ENCODE results near the gene FNDC7.

FNDC7 gene

GRCh38 chr1:108728327-108728923, 15.7 kb downstream of the FNDC7 start:
- in situ Hi-C loops (cut with MboI; ENCODE audit: low pct_unique_long_range_greater_than_20kb, low sequenced_read_pairs): no loop called here
- no peak for DNase-seq

- in situ Hi-C loops (cut with MboI; ENCODE audit: low pct_unique_long_range_greater_than_20kb, low sequenced_read_pairs): no loop called here
- DNase-seq: no peak
Measured at GRCh38 chr1:108729481-108729880, 16.8 kb downstream of the FNDC7 start.

GRCh38 chr1:108732398-108732797, 19.7 kb downstream of the FNDC7 start:
- in situ Hi-C loops (cut with MboI; ENCODE audit: low pct_unique_long_range_greater_than_20kb, low sequenced_read_pairs): no loop called here
- DNase-seq: no peak

- in situ Hi-C loops (cut with MboI; ENCODE audit: low pct_unique_long_range_greater_than_20kb, low sequenced_read_pairs): no loop called here
- no peak for DNase-seq
Measured at GRCh38 chr1:108734171-108734865, 21.6 kb downstream of the FNDC7 start.

GRCh38 chr1:108742253-108742652, 29.5 kb downstream of the FNDC7 start:
- no peak for DNase-seq
- in situ Hi-C loops (cut with MboI; ENCODE audit: low pct_unique_long_range_greater_than_20kb, low sequenced_read_pairs): no loop called here

GRCh38 chr1:108745980-108746381, 33.3 kb downstream of the FNDC7 start:
- in situ Hi-C loops (cut with MboI; ENCODE audit: low pct_unique_long_range_greater_than_20kb, low sequenced_read_pairs): no loop called here
- no peak for DNase-seq

- in situ Hi-C loops (cut with MboI; ENCODE audit: low pct_unique_long_range_greater_than_20kb, low sequenced_read_pairs): no loop called here
- DNase-seq: peak; percentile 98
Measured at GRCh38 chr1:108746382-108747170, 33.9 kb downstream of the FNDC7 start, which contains the start of gene STXBP3. STXBP3 (plus strand) TSS chr1:108746674; CDS start chr1:108746738, 64 bp downstream.

- in situ Hi-C loops (cut with MboI; ENCODE audit: low pct_unique_long_range_greater_than_20kb, low sequenced_read_pairs): no loop called here
- peak; percentile 79 for DNase-seq
Measured at GRCh38 chr1:108747171-108747850, 34.6 kb downstream of the FNDC7 start.

GRCh38 chr1:108747898-108748297, 35.2 kb downstream of the FNDC7 start:
- in situ Hi-C loops (cut with MboI; ENCODE audit: low pct_unique_long_range_greater_than_20kb, low sequenced_read_pairs): no loop called here
- peak; percentile 18 for DNase-seq

GRCh38 chr1:108749081-108749480, 36.4 kb downstream of the FNDC7 start:
- in situ Hi-C loops (cut with MboI; ENCODE audit: low pct_unique_long_range_greater_than_20kb, low sequenced_read_pairs): no loop called here
- DNase-seq: no peak

GRCh38 chr1:108750476-108751181, 37.9 kb downstream of the FNDC7 start:
- no peak for DNase-seq
- in situ Hi-C loops (cut with MboI; ENCODE audit: low pct_unique_long_range_greater_than_20kb, low sequenced_read_pairs): no loop called here

GRCh38 chr1:108753363-108753762, 40.7 kb downstream of the FNDC7 start:
- in situ Hi-C loops (cut with MboI; ENCODE audit: low pct_unique_long_range_greater_than_20kb, low sequenced_read_pairs): no loop called here

GRCh38 chr1:108758796-108759195, 46.1 kb downstream of the FNDC7 start:
- no peak for DNase-seq
- in situ Hi-C loops (cut with MboI; ENCODE audit: low pct_unique_long_range_greater_than_20kb, low sequenced_read_pairs): no loop called here

More at GRCh38 chr1:108753363-108753762, 40.7 kb downstream of the FNDC7 start:
- no peak for DNase-seq

- in situ Hi-C loops (cut with MboI; ENCODE audit: low pct_unique_long_range_greater_than_20kb, low sequenced_read_pairs): no loop called here
Measured at GRCh38 chr1:108767115-108767514, 54.4 kb downstream of the FNDC7 start.

GRCh38 chr1:108767708-108768107, 55.0 kb downstream of the FNDC7 start:
- in situ Hi-C loops (cut with MboI; ENCODE audit: low pct_unique_long_range_greater_than_20kb, low sequenced_read_pairs): no loop called here
- no peak for DNase-seq

More at GRCh38 chr1:108767115-108767514, 54.4 kb downstream of the FNDC7 start:
- no peak for DNase-seq

GRCh38 chr1:108777839-108778238, 65.1 kb downstream of the FNDC7 start:
- no peak for DNase-seq
- in situ Hi-C loops (cut with MboI; ENCODE audit: low pct_unique_long_range_greater_than_20kb, low sequenced_read_pairs): no loop called here

- in situ Hi-C loops (cut with MboI; ENCODE audit: low pct_unique_long_range_greater_than_20kb, low sequenced_read_pairs): no loop called here
- DNase-seq: no peak
Measured at GRCh38 chr1:108779455-108779854, 66.7 kb downstream of the FNDC7 start.

- in situ Hi-C loops (cut with MboI; ENCODE audit: low pct_unique_long_range_greater_than_20kb, low sequenced_read_pairs): no loop called here
- no peak for DNase-seq
Measured at GRCh38 chr1:108780937-108781574, 68.3 kb downstream of the FNDC7 start.
